OCI-LY7 (cell line): ENCODE results near the gene PDK2.

Source experiments
- EZH2phosphoT487 ChIP-seq: fragments of 200-600 bp; sonication (generic); IDR thresholded peaks from 2 replicates; pipeline ENCODE4 v1.6.1; 2018; ENCODE audit warnings: low read depth, borderline replicate concordance, mild to moderate bottlenecking, mixed run types, antibody characterized with exemption, low read length, moderate library complexity, mixed read lengths
- TF ChIP-seq, protein P1 (sequence below): fragments of 200-600 bp; sonication (generic); conservative IDR thresholded peaks from 2 replicates; pipeline ENCODE4 v1.5.1; 2014; ENCODE audit warnings: mild to moderate bottlenecking, antibody characterized with exemption, low read length, moderate library complexity, mixed read lengths

DNA sequence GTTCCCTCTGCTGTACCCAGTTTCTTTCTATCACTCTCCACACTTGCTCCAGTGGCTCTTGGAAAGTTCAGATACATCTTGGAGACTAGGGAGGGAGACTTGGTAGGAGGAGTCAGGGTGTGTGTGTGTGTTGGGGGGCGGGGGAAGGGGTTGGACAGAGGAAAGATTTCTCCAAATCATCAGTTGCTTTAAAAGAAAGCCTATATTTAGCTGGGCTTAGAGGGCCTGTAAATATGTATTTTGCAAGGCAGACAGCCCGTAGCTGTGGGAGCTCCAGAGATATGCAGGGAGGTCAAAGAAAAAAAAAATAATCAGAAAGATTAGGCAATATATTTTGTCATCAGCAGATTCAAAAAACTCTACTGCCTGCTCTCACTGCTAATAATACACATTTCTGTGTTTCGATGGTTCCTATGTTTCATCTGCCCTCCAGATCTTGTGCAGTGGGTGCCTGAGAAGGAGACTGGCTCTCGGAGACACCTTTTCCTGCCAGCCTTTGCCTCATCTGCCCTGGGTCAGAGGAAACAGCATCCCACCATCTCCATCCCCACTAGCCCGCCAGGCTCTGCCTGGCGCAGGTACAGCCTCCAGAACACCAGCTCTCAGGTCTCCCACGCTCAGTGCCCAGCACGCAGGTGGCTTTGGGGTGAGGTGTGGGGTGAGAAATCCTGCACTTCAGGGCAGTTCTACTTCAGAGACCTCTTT is 60.1 kb downstream of the PDK2 start:
- TF ChIP-seq, protein P1, sequence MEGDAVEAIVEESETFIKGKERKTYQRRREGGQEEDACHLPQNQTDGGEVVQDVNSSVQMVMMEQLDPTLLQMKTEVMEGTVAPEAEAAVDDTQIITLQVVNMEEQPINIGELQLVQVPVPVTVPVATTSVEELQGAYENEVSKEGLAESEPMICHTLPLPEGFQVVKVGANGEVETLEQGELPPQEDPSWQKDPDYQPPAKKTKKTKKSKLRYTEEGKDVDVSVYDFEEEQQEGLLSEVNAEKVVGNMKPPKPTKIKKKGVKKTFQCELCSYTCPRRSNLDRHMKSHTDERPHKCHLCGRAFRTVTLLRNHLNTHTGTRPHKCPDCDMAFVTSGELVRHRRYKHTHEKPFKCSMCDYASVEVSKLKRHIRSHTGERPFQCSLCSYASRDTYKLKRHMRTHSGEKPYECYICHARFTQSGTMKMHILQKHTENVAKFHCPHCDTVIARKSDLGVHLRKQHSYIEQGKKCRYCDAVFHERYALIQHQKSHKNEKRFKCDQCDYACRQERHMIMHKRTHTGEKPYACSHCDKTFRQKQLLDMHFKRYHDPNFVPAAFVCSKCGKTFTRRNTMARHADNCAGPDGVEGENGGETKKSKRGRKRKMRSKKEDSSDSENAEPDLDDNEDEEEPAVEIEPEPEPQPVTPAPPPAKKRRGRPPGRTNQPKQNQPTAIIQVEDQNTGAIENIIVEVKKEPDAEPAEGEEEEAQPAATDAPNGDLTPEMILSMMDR = no peak
- TF ChIP-seq EZH2phosphoT487 = no peak
